Sigmoid colon (tissue), 7 donors: ENCODE data around the gene HSPE1. TPM values are rescaled to one million over a fixed set of nuclear protein-coding genes. Genes with fewer than 3 reads are reported as not detected.

Source experiments
- DNase-seq: peaks from one replicate; pipeline ENCODE4 v3.0.0-alpha.2; 2019
- H3K27ac ChIP-seq, 4 donors: fragments of 200-600 bp; sonication (generic); one replicate each; pipeline ENCODE4 v1.5.1; 2016 to 2019; ENCODE audit warnings: mild to moderate bottlenecking in 1 of 4
- H3K27me3 ChIP-seq, 3 donors: fragments of 200-600 bp; sonication (generic); one replicate each; pipeline ENCODE4 v1.5.1; 2019; ENCODE audit warnings: mild to moderate bottlenecking in 1 of 3
- H3K36me3 ChIP-seq, 4 donors: fragments of 200-600 bp; sonication (generic); one replicate each; pipeline ENCODE4 v1.5.1; 2016 to 2019
- H3K4me1 ChIP-seq, 4 donors: fragments of 200-600 bp; sonication (generic); one replicate each; pipeline ENCODE4 v1.5.1; 2017 to 2019
- H3K4me3 ChIP-seq, 4 donors: fragments of 200-600 bp; sonication (generic); one replicate each; pipeline ENCODE4 v1.5.1; 2017 to 2019; ENCODE audit warnings: mild to moderate bottlenecking in 2 of 4, moderate library complexity in 1 of 4
- H3K9me3 ChIP-seq, 4 donors: fragments of 200-600 bp in 3 of 4; sonication (generic) in 3 of 4; one replicate each; pipeline versions ENCODE4 v1.5.1 to v1.6.1; 2013 to 2019
- EP300 ChIP-seq, 4 donors: sonication (generic); formaldehyde crosslinking; IDR thresholded peaks; one replicate each; pipeline ENCODE4 v1.6.1; 2017; ENCODE audit warnings: antibody characterized with exemption in 4 of 4
- POLR2A ChIP-seq, 2 donors: fragments of 450-650 bp; IDR thresholded peaks; one replicate each; pipeline ENCODE4 v1.6.1; 2016; ENCODE audit warnings: antibody characterized with exemption in 2 of 2, mild to moderate bottlenecking in 2 of 2, moderate library complexity in 2 of 2
- POLR2AphosphoS5 ChIP-seq, 4 donors: sonication (generic); formaldehyde crosslinking; IDR thresholded peaks; one replicate each; pipeline ENCODE4 v1.6.1; 2017; ENCODE audit warnings: antibody characterized with exemption in 4 of 4
- WGBS, 2 donors: extraction: QIAGEN DNeasy Blood & Tissue Kit; methylation state at CpG; one replicate each; pipeline ENCODE4 v1.1.7; 2013; 5-methylcytosine and 5-hydroxymethylcytosine counted together
- intact Hi-C: fragments of 100-400 bp; cut with DNase I; formaldehyde crosslinking; loops from one replicate; pipeline ENCODE4 v1.15.1; 2023
- polyA plus RNA-seq, 3 donors: library from polyadenylated mRNA; stranded (reverse); fragments of 200-250 nt; gene quantifications; one replicate each; pipeline ENCODE4 v1.2.3, GENCODE V29; 2013
- total RNA-seq, 4 donors: library from RNA; depleted of rRNA; stranded (reverse); fragments of >200 nt; gene quantifications; one replicate each; pipeline ENCODE4 v1.1.0, GENCODE V29; 2016
- TF ChIP-seq, protein P1 (sequence below), 4 experiments: fragments of 450-650 bp in 3 of 4; fragments of 200-600 bp in 1 of 4; IDR thresholded peaks; one replicate each; pipeline ENCODE4 v1.5.1; 2016 to 2019; ENCODE audit warnings: antibody characterized with exemption in 4 of 4, mild to moderate bottlenecking in 3 of 4, moderate library complexity in 2 of 4
- donor health status: healthy with polysubstance abuse.
- donor health status: Bipolar disorder and iron deficiency.
- donor health status: healthy.

Gene HSPE1
- total and polyA plus RNA-seq, 7 donors: 47.8 to 267 (median 136) TPM

DNA sequence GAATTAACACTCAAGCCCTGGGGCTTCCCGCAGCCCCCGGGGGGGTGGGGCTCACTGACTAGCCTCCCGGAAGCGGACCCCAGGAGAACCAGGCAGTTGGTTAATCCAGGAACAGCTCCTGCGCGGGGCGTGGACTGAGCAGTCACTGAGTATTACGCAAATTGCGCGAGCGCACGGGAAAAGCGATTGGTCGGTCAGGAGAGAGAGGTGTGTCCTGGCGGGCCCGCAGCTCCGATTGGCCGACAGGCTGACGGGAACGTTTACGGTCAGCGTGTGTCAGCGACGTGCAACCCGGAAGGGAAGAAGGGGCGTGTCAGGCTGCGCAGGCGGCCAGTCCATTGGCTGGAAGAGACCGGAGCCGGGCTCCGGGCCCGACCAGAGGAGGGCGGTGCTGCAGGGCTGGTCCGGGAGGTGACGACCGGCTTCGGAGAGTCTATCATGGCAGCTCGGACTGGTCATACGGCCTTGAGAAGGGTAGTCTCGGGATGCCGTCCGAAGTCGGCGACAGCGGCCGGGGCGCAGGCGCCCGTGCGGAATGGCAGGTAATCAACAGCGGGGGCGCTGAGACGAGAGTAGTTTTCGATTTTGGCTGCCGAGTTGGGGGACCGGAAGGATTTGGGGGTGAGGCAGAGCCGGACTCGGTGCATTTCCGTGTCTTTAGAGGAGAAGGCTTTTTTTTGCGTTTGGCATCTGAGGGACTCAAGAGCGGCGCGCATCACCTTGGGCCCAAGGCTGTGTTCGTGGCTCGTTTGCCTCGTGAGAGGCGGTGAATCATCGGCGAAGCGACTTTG lies 46.9 kb upstream of the HSPE1 start, which contains the start of gene COQ10B:
TSS of gene COQ10B (plus strand) at position 430 of the 791 bp plus-strand sequence. CDS start at position 439, 9 bp downstream.
- 0% methylated on average over 70 of the region's 70 CpGs for WGBS, 2 donors
- TF ChIP-seq, protein P1, sequence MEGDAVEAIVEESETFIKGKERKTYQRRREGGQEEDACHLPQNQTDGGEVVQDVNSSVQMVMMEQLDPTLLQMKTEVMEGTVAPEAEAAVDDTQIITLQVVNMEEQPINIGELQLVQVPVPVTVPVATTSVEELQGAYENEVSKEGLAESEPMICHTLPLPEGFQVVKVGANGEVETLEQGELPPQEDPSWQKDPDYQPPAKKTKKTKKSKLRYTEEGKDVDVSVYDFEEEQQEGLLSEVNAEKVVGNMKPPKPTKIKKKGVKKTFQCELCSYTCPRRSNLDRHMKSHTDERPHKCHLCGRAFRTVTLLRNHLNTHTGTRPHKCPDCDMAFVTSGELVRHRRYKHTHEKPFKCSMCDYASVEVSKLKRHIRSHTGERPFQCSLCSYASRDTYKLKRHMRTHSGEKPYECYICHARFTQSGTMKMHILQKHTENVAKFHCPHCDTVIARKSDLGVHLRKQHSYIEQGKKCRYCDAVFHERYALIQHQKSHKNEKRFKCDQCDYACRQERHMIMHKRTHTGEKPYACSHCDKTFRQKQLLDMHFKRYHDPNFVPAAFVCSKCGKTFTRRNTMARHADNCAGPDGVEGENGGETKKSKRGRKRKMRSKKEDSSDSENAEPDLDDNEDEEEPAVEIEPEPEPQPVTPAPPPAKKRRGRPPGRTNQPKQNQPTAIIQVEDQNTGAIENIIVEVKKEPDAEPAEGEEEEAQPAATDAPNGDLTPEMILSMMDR (IDR thresholded peaks at IDR 0.05): peak in 1 of 4 experiments; percentile 10
- TF ChIP-seq POLR2AphosphoS5 (IDR thresholded peaks at IDR 0.05) (peak; percentile 96 to 97 (median 96)), POLR2A (IDR thresholded peaks at IDR 0.05) (peak; percentile 86 to 89), EP300 (IDR thresholded peaks at IDR 0.05) (peak in 2 of 4 donors; percentile 25 to 41)
- H3K4me1 ChIP-seq: peaks cover 0 to 20% (median 18%) of the 10 kb centered on the region in 4 donors
- peak within 1 kb of the TSS; percentile 97 to 100 (median 99) for H3K27ac ChIP-seq
- H3K4me3 ChIP-seq: peak within 1 kb of the TSS; percentile 72 to 99 (median 93)
- DNase-seq: peak; percentile 100
- no peaks in the 10 kb centered on the region for H3K9me3 ChIP-seq
- no peaks in the 10 kb centered on the region for H3K27me3 ChIP-seq
- intact Hi-C loops: loop anchor here (1.0 to 10.0 kb wide), 4 partner anchors 19 to 251 kb away; partner anchors contain the start of genes HSPD1, MARS2 and MOB4
- H3K36me3 ChIP-seq: no peaks in the 10 kb centered on the region

DNA sequence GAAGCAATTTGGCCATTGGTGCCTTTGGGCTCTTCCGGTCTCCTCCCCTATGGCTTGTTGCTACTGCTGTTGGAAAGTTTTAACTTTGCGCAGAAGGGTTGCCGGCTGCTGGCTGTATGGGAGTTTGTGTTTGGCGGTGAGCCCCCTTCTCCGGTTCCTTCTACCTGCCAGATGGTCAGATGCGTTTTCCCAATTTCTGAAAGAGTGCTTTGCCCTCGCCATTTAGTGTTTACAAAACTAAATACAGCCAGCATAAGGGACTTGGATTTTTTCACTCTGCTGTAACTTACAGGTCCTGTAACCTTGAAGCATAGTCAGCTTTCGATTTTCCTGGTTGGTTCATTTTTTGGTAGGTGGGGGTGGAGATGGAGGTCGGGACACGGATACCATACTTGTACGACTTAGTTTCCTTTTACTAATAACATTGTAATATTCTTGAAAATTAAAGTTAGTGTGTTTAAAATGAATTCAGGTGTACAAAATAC lies 46.2 kb upstream of the HSPE1 start:
- Histone ChIP-seq H3K36me3 (no peaks in the 10 kb centered on the region), H3K4me1 (peaks cover 0 to 21% (median 19%) of the 10 kb centered on the region in 4 donors), H3K9me3 (no peaks in the 10 kb centered on the region), H3K27ac (peak overlapping the region; percentile 97 to 100 (median 99)), H3K27me3 (no peaks in the 10 kb centered on the region), H3K4me3 (peak overlapping the region; percentile 72 to 99 (median 93))
- intact Hi-C loops: loop anchor here (1.0 to 10.0 kb wide), 4 partner anchors 20 to 251 kb away; partner anchors contain the start of genes HSPD1, MARS2 and MOB4
- WGBS, 2 donors: 0 to 1% methylated on average over 11 of the region's 11 CpGs
- DNase-seq: peak; percentile 93
- TF ChIP-seq POLR2AphosphoS5 (IDR thresholded peaks at IDR 0.05): peak in 2 of 4 donors; percentile 49 to 83
- TF ChIP-seq EP300 (IDR thresholded peaks at IDR 0.05): no peak
- TF ChIP-seq POLR2A (IDR thresholded peaks at IDR 0.05): peak in 1 of 2 donors; percentile 30

DNA sequence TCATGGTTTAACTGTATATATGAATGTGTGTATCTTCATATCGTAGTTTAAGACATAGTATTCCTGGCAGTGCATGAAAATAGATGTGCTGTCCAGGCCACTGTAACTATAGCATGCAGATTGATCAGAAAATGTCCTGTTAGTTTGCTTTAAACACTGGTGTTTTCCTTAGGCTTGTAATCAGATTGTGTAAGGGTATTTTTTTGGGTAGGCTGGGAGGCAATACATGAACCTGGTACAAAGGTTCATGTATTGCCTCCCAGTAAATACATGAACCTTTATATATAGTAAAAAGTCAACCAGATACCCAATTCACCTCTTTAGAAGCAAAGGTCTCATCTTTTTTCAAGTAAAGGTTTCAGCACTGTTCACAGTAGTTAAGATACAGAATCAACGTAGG lies 45.3 kb upstream of the HSPE1 start:
- intact Hi-C loops: loop anchor here (5.0 to 10.0 kb wide), 2 partner anchors 62 to 250 kb away; partner anchors contain the start of genes MARS2 and MOB4
- H3K36me3 ChIP-seq: peaks cover 0 to 4% (median 0%) of the 10 kb centered on the region in 4 donors
- peak overlapping the region in 3 of 4 donors; percentile 72 to 96 (median 90) for H3K4me3 ChIP-seq
- WGBS, 2 donors: 56 to 81% methylated on average over 2 of the region's 2 CpGs
- H3K9me3 ChIP-seq: no peaks in the 10 kb centered on the region
- no peak for TF ChIP-seq POLR2AphosphoS5 (IDR thresholded peaks at IDR 0.05)
- TF ChIP-seq, protein P1 (IDR thresholded peaks at IDR 0.05): no peak
- TF ChIP-seq EP300 (IDR thresholded peaks at IDR 0.05): no peak
- no peak for TF ChIP-seq POLR2A (IDR thresholded peaks at IDR 0.05)
- no peak for DNase-seq
- H3K4me1 ChIP-seq: peaks cover 0 to 23% (median 19%) of the 10 kb centered on the region in 4 donors
- no peaks in the 10 kb centered on the region for H3K27me3 ChIP-seq
- peak overlapping the region in 3 of 4 donors; percentile 97 to 100 (median 100) for H3K27ac ChIP-seq

DNA sequence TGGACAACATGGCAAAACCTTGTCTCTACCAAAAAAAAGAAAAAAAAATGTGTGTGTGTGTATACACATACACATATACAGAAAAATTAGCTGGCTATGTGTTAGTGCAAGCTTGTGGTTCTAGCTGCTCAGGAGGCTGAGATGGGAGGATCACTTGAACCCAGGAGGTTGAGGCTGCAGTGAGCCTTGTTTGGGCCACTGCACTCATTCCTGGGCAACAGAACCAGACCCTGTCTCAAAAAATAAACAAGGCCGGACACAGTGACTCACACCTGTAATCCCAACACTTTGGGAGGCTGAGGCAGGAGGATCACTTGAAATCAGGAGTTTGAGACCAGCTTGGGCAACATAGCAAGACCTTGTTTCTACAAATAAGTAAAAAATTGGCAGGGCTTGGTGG lies 44.8 kb upstream of the HSPE1 start:
- H3K27ac ChIP-seq: no peak overlapping the region
- H3K9me3 ChIP-seq: no peaks in the 10 kb centered on the region
- WGBS, 2 donors: 89 to 97% methylated on average over 1 of the region's 1 CpG
- DNase-seq: no peak
- H3K36me3 ChIP-seq: peaks cover 0 to 9% (median 2%) of the 10 kb centered on the region in 4 donors
- H3K27me3 ChIP-seq: no peaks in the 10 kb centered on the region
- intact Hi-C loops: loop anchor here (10.0 kb wide), 1 partner anchor 249 kb away; the partner anchor contains the start of gene MARS2
- TF ChIP-seq POLR2AphosphoS5 (IDR thresholded peaks at IDR 0.05) (no peak), POLR2A (IDR thresholded peaks at IDR 0.05) (no peak), EP300 (IDR thresholded peaks at IDR 0.05) (no peak)
- TF ChIP-seq, protein P1 (IDR thresholded peaks at IDR 0.05): no peak
- H3K4me3 ChIP-seq: no peak overlapping the region
- H3K4me1 ChIP-seq: peaks cover 0 to 23% (median 19%) of the 10 kb centered on the region in 4 donors

DNA sequence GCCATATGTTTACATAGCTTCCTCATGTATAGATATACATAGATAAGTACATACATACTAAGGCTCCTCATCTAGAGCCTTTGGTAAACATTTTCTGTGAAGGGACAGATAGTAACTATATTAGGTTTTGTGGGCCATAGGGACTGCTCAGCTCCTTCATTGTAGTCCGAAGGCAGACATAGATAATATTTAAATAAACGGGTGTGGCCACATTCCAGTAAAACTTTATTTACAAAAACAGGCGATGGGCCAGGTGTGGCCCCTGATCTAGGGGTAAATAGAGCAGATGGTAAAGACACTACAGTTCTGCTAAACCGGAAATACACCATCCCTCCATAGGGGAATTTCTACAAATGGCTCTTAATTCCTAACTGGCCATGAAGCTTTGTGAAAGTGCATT lies 39.5 kb upstream of the HSPE1 start:
- H3K4me3 ChIP-seq: no peak overlapping the region
- H3K4me1 ChIP-seq: peaks cover 0 to 11% (median 3%) of the 10 kb centered on the region in 4 donors
- no peaks in the 10 kb centered on the region for H3K9me3 ChIP-seq
- peaks cover 0 to 57% (median 14%) of the 10 kb centered on the region in 4 donors for H3K36me3 ChIP-seq
- WGBS, 2 donors: 19 to 72% methylated on average over 4 of the region's 4 CpGs
- DNase-seq: no peak
- intact Hi-C loops: no loop called here
- H3K27me3 ChIP-seq: no peaks in the 10 kb centered on the region
- TF ChIP-seq, protein P1 (IDR thresholded peaks at IDR 0.05): no peak
- TF ChIP-seq POLR2A (IDR thresholded peaks at IDR 0.05) (no peak), POLR2AphosphoS5 (IDR thresholded peaks at IDR 0.05) (no peak), EP300 (IDR thresholded peaks at IDR 0.05) (no peak)
- no peak overlapping the region for H3K27ac ChIP-seq
